Kidney (tissue), 14 donors: ENCODE data around the gene PARP4. TPM values are rescaled to one million over a fixed set of nuclear protein-coding genes. Genes with fewer than 3 reads are reported as not detected.

Source experiments
- DNase-seq, 5 donors: peaks; one replicate each; pipeline ENCODE4 v3.0.0-alpha.2; 2013 to 2020
- FAIRE-seq: peaks from 2 replicates; lab custom pipeline; 2012; peaks lifted over from hg19 to GRCh38; lab: Jason Lieb, UNC
- H3K27ac ChIP-seq, 2 donors: one replicate each; pipeline ENCODE4 v1.7.0; 2013; ENCODE audit warnings: low read depth in 2 of 2, low read length in 2 of 2, inconsistent platforms in 1 of 2
- H3K27me3 ChIP-seq: one replicate; pipeline ENCODE4 v1.7.1; 2013; ENCODE audit warnings: low read length, inconsistent platforms; ENCODE audit not compliant: control insufficient read depth, insufficient read depth
- H3K36me3 ChIP-seq, 3 donors: one replicate each; pipeline versions ENCODE4 v1.7.0 to v1.7.1; 2013; ENCODE audit warnings: low read length in 3 of 3, control low read depth in 1 of 3, inconsistent platforms in 1 of 3; ENCODE audit not compliant: insufficient read depth in 3 of 3, control insufficient read depth in 2 of 3
- H3K4me1 ChIP-seq, 3 donors: one replicate each; pipeline versions ENCODE4 v1.7.0 to v1.7.1; 2013; ENCODE audit warnings: low read length in 3 of 3, inconsistent platforms in 1 of 3, low read depth in 1 of 3; ENCODE audit not compliant: control insufficient read depth in 2 of 3, insufficient read depth in 2 of 3
- H3K4me3 ChIP-seq, 3 donors: one replicate each; pipeline versions ENCODE4 v1.7.0 to v1.8.1; 2013; ENCODE audit warnings: low read length in 3 of 3, control low read depth in 1 of 3, inconsistent platforms in 1 of 3
- H3K9ac ChIP-seq, 3 donors: one replicate each; pipeline versions ENCODE4 v1.7.0 to v1.7.1; 2013; ENCODE audit warnings: low read length in 3 of 3, control low read depth in 1 of 3, inconsistent platforms in 1 of 3
- H3K9me3 ChIP-seq, 3 donors: one replicate each; pipeline versions ENCODE4 v1.7.0 to v1.7.1; 2013; ENCODE audit warnings: low read length in 3 of 3, control low read depth in 1 of 3, inconsistent platforms in 1 of 3; ENCODE audit not compliant: control insufficient read depth in 2 of 3, insufficient read depth in 1 of 3
- CTCF ChIP-seq: IDR thresholded peaks from 3 replicates; pipeline ENCODE4 v1.5.1; 2012; ENCODE audit warnings: mild to moderate bottlenecking, moderate library complexity, borderline replicate concordance; ENCODE audit not compliant: insufficient read depth; ENCODE audit errors: extremely low read depth
- intact Hi-C: fragments of 100-400 bp; cut with DNase I; formaldehyde crosslinking; loops from one replicate; pipeline ENCODE4 v1.11.1; 2022
- polyA plus RNA-seq: library from polyadenylated mRNA; stranded (reverse); fragments of 350-450 nt; fragmentation: Illumina TruSeq; extraction: RNeasy Lipid Tissue Mini Kit (QIAGEN cat#74804); gene quantifications from one replicate; pipeline ENCODE4 v1.2.3, GENCODE V29; 2014; ENCODE audit warnings: low read depth, low replicate concordance; ENCODE audit not compliant: insufficient read depth
- total RNA-seq: library from RNA; stranded (reverse); fragmentation: NEBNext Ultra II Directional; extraction: Animal tissue kit (Norgen Biotek cat#: 25700); gene quantifications from one replicate; pipeline ENCODE4 v1.2.1, GENCODE V29; 2021
- donor health status: control.
- donor health status: control.
- donor health status: control.
- donor health status: control.
- donor health status: control.
- donor health status: DM: yes; HTN: yes; CAD: no.
- donor health status: Normal renal cell carcinoma (clear cell type).

Gene PARP4
- total and polyA plus RNA-seq, 2 donors from 2014 or later: 13.9 to 95.1 TPM

GRCh38 chr13:24528816-24529398 lies 16.3 kb upstream of the PARP4 start:
- FAIRE-seq (no peak), DNase-seq (no peak)
- no peaks in the 10 kb centered on the region for H3K4me1 ChIP-seq
- H3K4me3 ChIP-seq: no peak overlapping the region
- intact Hi-C loops: no loop called here
- no peak for TF ChIP-seq CTCF
- H3K27me3 ChIP-seq: no peaks in the 10 kb centered on the region
- no peak overlapping the region for H3K9ac ChIP-seq
- no peaks in the 10 kb centered on the region for H3K9me3 ChIP-seq
- no peak overlapping the region for H3K27ac ChIP-seq
- no peaks in the 10 kb centered on the region for H3K36me3 ChIP-seq

- Histone ChIP-seq H3K27ac (no peak overlapping the region), H3K27me3 (no peaks in the 10 kb centered on the region), H3K4me3 (no peak overlapping the region), H3K9me3 (no peaks in the 10 kb centered on the region), H3K36me3 (no peaks in the 10 kb centered on the region), H3K9ac (no peak overlapping the region), H3K4me1 (no peaks in the 10 kb centered on the region)
- FAIRE-seq (no peak), DNase-seq (no peak)
- TF ChIP-seq CTCF: no peak
- intact Hi-C loops: no loop called here
These were observed 14.7 kb upstream of the PARP4 start for GRCh38 chr13:24527266-24527775.

- H3K27ac ChIP-seq: no peak overlapping the region
- no peak for DNase-seq
- no peak for TF ChIP-seq CTCF
- H3K4me1 ChIP-seq: no peaks in the 10 kb centered on the region
- no peak for FAIRE-seq
- no peak overlapping the region for H3K4me3 ChIP-seq
- no peak overlapping the region for H3K9ac ChIP-seq
- H3K9me3 ChIP-seq: no peaks in the 10 kb centered on the region
- no peaks in the 10 kb centered on the region for H3K27me3 ChIP-seq
- intact Hi-C loops: no loop called here
- no peaks in the 10 kb centered on the region for H3K36me3 ChIP-seq
These were observed 8.2 kb upstream of the PARP4 start for GRCh38 chr13:24520733-24521132.

GRCh38 chr13:24516919-24517318 lies 4.3 kb upstream of the PARP4 start:
- H3K36me3 ChIP-seq: no peaks in the 10 kb centered on the region
- DNase-seq (no peak), FAIRE-seq (no peak)
- no peak for TF ChIP-seq CTCF
- intact Hi-C loops: no loop called here
- no peaks in the 10 kb centered on the region for H3K4me1 ChIP-seq
- H3K27me3 ChIP-seq: no peaks in the 10 kb centered on the region
- H3K9me3 ChIP-seq: no peaks in the 10 kb centered on the region
- no peak overlapping the region for H3K27ac ChIP-seq
- no peak overlapping the region for H3K4me3 ChIP-seq
- no peak overlapping the region for H3K9ac ChIP-seq
